Neural cell (in vitro differentiated cells): ENCODE data around the gene CYB5R3. TPM values are rescaled to one million over a fixed set of nuclear protein-coding genes. Genes with fewer than 3 reads are reported as not detected.
"Not testable (repeated sequence)": the region's sequence is repeated elsewhere in the genome, so short reads cannot be mapped to it uniquely, and the experiment has no call there.

Experiments
- H2AFZ ChIP-seq: fragments of 200-600, 300-800 bp; sonication (generic), shearing (Covaris generic); 2 replicates; pipeline ENCODE4 v1.6.0; 2014; ENCODE audit warnings: low read depth, mild to moderate bottlenecking, antibody characterized with exemption, low read length, moderate library complexity
- H3F3A ChIP-seq: fragments of 200-600 bp; shearing (Covaris generic); 2 replicates; pipeline ENCODE4 v1.6.1; 2016; ENCODE audit warnings: mild to moderate bottlenecking, moderate library complexity, mixed read lengths, antibody characterized with exemption, low read length; ENCODE audit not compliant: insufficient read depth, poor library complexity, severe bottlenecking
- H3K27ac ChIP-seq: fragments of 200-600, 300-800 bp; sonication (generic), shearing (Covaris generic); 2 replicates; pipeline ENCODE4 v1.5.1; 2014; ENCODE audit warnings: mild to moderate bottlenecking, low read length, moderate library complexity
- H3K27me3 ChIP-seq: fragments of 300-800, 200-600 bp; sonication (generic), shearing (Covaris generic); 2 replicates; pipeline ENCODE4 v1.6.0; 2014; ENCODE audit warnings: mild to moderate bottlenecking, low read depth, low read length, moderate library complexity; ENCODE audit not compliant: insufficient read depth
- H3K36me3 ChIP-seq: fragments of 300-800, 200-600 bp; sonication (generic), shearing (Covaris generic); 2 replicates; pipeline ENCODE4 v1.5.1; 2014; ENCODE audit warnings: mild to moderate bottlenecking, antibody characterized with exemption, low read length, moderate library complexity; ENCODE audit not compliant: insufficient read depth
- H3K4me2 ChIP-seq: fragments of 300-800, 200-600 bp; sonication (generic), shearing (Covaris generic); 2 replicates; pipeline ENCODE4 v1.6.0; 2014; ENCODE audit warnings: mild to moderate bottlenecking, low read length
- H3K4me3 ChIP-seq: fragments of 300-800, 200-600 bp; sonication (generic), shearing (Covaris generic); 2 replicates; pipeline ENCODE4 v1.5.1; 2014; ENCODE audit warnings: mild to moderate bottlenecking, low read length, moderate library complexity
- H3K79me2 ChIP-seq: fragments of 200-600 bp; shearing (Covaris generic); replicated peaks from 2 replicates; pipeline ENCODE4 v1.6.0; 2014; ENCODE audit warnings: mild to moderate bottlenecking, low read length, moderate library complexity; ENCODE audit not compliant: insufficient read depth
- H3K9ac ChIP-seq: fragments of 300-800, 200-600 bp; sonication (generic), shearing (Covaris generic); 2 replicates; pipeline ENCODE4 v1.6.1; 2016; ENCODE audit warnings: mild to moderate bottlenecking, low read length, mixed read lengths
- H3K9me2 ChIP-seq: fragments of 200-600 bp; shearing (Covaris generic); 2 replicates; pipeline ENCODE4 v1.6.1; 2016; ENCODE audit warnings: mild to moderate bottlenecking, low read length, mixed read lengths; ENCODE audit not compliant: insufficient read depth
- H3K9me3 ChIP-seq: fragments of 200-600, 300-800 bp; sonication (generic), shearing (Covaris generic); 2 replicates; pipeline ENCODE4 v1.6.1; 2016; ENCODE audit warnings: mild to moderate bottlenecking, mixed run types, low read length, moderate library complexity, mixed read lengths
- H4K20me1 ChIP-seq: fragments of 200-600 bp; shearing (Covaris generic); 2 replicates; pipeline ENCODE4 v1.6.1; 2016; ENCODE audit warnings: mild to moderate bottlenecking, mixed run types; ENCODE audit not compliant: insufficient read depth
- EP300 ChIP-seq: fragments of 450-650 bp; conservative IDR thresholded peaks from 2 replicates; pipeline ENCODE4 v1.6.1; 2014; ENCODE audit warnings: antibody characterized with exemption, mild to moderate bottlenecking, moderate library complexity; ENCODE audit not compliant: poor library complexity, severe bottlenecking
- EZH2 ChIP-seq: fragments of 200-600, 300-800 bp; shearing (Covaris generic), sonication (generic); IDR thresholded peaks from 2 replicates; pipeline ENCODE4 v1.6.1; 2014; ENCODE audit warnings: antibody characterized with exemption, low read length, borderline replicate concordance, mild to moderate bottlenecking; ENCODE audit not compliant: insufficient read depth, poor library complexity, severe bottlenecking
- MXI1 ChIP-seq: fragments of 450-650 bp; conservative IDR thresholded peaks from 2 replicates; pipeline ENCODE4 v1.6.1; 2014; ENCODE audit warnings: antibody characterized with exemption, mild to moderate bottlenecking; ENCODE audit not compliant: poor library complexity, severe bottlenecking
- POLR2AphosphoS5 ChIP-seq: IDR thresholded peaks from 2 replicates; pipeline ENCODE4 v1.6.1; 2012
- RAD21 ChIP-seq: fragments of 450-650 bp; conservative IDR thresholded peaks from 2 replicates; pipeline ENCODE4 v1.6.1; 2014; ENCODE audit warnings: antibody characterized with exemption, mild to moderate bottlenecking, moderate library complexity
- SMC3 ChIP-seq: fragments of 450-650 bp; conservative IDR thresholded peaks from 2 replicates; pipeline ENCODE4 v1.6.1; 2014; ENCODE audit warnings: antibody characterized with exemption, mild to moderate bottlenecking, moderate library complexity; ENCODE audit not compliant: poor library complexity
- TAF1 ChIP-seq: IDR thresholded peaks from 2 replicates; pipeline ENCODE4 v1.6.1; 2012; ENCODE audit warnings: low read depth
- polyA plus RNA-seq: library from polyadenylated mRNA; depleted of rRNA; stranded (reverse); fragments of >200 nt; gene quantifications from 2 replicates; pipeline ENCODE4 v1.2.3, GENCODE V29; 2014
- TF ChIP-seq, protein P1 (sequence below): fragments of 450-650 bp; IDR thresholded peaks from 2 replicates; pipeline ENCODE4 v1.5.1; 2014; ENCODE audit warnings: antibody characterized with exemption, mild to moderate bottlenecking, moderate library complexity; ENCODE audit not compliant: poor library complexity, severe bottlenecking
- TF ChIP-seq, protein P2 (sequence below): IDR thresholded peaks from 2 replicates; pipeline ENCODE4 v1.6.1; 2012; ENCODE audit warnings: borderline replicate concordance

Gene CYB5R3
- polyA plus RNA-seq, 1 donor from 2014 or later, result 20.2 TPM

DNA sequence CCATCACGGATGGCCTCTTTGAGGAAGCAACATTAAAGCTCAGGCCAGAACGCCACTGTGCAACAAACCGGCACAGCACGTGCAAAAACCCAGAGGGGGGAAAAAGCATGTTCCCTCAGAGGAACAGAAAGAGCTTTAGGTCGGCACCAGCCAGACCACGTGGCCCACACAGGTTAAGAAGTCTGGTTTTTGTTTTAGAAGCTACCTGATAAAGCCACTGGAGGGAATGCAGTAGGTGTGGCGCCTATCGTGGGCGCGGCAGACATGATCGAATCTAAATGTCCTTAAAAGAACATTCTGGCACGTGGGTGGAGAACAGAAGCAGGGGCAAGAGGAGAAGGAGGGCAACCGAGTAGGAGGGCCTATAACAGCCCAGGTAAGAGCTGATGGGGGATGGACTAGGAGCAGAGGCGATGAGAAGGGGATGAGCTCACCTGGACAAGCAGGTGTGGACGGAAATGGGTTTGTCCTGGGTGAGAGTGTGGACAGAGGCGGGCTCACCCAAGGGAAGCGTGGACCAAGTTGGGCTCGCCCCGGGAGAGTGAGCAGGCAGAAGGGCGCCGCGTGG is 67.9 kb downstream of the CYB5R3 start:
- H3K36me3 ChIP-seq, H2AFZ ChIP-seq, H3F3A ChIP-seq, H3K27me3 ChIP-seq, H3K9me2 ChIP-seq, H3K9me3 ChIP-seq, H3K4me2 ChIP-seq, H3K27ac ChIP-seq, H3K79me2 ChIP-seq, H4K20me1 ChIP-seq: not testable (repeated sequence)
- Histone ChIP-seq H3K9ac (peak overlapping the region; percentile 57), H3K4me3 (peak overlapping the region; percentile 71)

DNA sequence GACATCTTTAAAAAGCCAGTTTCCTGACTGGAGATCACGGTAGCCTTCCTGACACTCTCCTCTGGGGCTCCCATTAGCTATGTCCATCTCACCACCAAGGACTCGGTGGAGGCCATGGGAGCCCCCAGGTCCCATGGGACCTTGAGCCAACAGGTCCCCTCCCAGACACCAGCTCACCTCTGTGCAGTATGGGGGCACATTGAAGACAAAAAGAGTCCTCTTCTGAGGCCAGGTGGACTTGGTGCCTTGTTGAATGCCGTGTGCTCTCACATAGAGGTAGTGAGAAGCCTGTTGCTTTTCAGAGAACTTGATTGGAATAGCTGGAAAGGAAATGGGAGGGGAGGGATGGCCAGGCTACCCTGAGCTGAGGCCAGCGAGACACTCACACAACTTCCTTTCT is 69.2 kb downstream of the CYB5R3 start:
- H4K20me1 ChIP-seq, H2AFZ ChIP-seq, H3K9me2 ChIP-seq, H3K27me3 ChIP-seq, H3K36me3 ChIP-seq, H3K27ac ChIP-seq, H3K4me3 ChIP-seq, H3K9ac ChIP-seq, H3K4me2 ChIP-seq, H3K79me2 ChIP-seq, H3F3A ChIP-seq, H3K9me3 ChIP-seq: not testable (repeated sequence)

DNA sequence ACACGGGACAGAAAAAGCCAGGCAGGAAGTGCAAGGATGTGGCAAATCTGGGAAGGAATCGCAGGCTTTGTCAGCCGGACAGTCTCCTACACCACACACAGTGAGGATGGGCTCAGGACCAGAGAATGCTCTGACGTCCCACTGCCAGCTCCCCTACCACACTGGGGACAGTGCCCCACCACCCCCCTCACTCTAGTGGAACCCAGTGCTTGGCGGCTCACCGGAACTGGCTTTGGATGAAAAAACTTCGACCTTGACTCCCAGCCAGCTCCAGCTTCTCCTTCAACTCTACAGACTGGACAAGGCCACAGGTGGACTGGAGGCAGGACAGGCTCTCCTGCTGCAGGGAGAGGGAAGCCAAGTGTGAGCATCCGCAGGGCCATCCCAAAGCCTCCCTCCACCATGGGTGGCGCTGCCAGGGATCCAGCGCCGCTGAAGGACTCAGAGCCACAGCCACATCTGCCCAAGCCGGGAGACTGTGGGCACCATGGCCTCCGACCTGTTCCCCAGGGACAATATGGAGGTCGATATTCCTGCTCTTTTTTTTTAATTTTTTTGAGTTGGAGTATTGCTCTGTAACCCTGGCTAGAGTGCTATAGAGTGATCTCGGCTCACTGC is 71.5 kb downstream of the CYB5R3 start:
- Histone ChIP-seq H3K4me3 (no peak overlapping the region), H2AFZ (no peak overlapping the region), H3F3A (no peaks in the 10 kb centered on the region), H3K4me2 (no peak overlapping the region), H3K9ac (no peak overlapping the region), H3K27ac (no peak overlapping the region), H3K36me3 (no peaks in the 10 kb centered on the region), H3K79me2 (no peaks in the 10 kb centered on the region), H4K20me1 (no peaks in the 10 kb centered on the region), H3K9me3 (no peaks in the 10 kb centered on the region), H3K27me3 (no peaks in the 10 kb centered on the region), H3K9me2 (no peaks in the 10 kb centered on the region)
- TF ChIP-seq RAD21 (no peak), MXI1 (no peak), EZH2 (no peak), POLR2AphosphoS5 (no peak), SMC3 (no peak), EP300 (no peak), TAF1 (no peak)
- TF ChIP-seq, protein P1, sequence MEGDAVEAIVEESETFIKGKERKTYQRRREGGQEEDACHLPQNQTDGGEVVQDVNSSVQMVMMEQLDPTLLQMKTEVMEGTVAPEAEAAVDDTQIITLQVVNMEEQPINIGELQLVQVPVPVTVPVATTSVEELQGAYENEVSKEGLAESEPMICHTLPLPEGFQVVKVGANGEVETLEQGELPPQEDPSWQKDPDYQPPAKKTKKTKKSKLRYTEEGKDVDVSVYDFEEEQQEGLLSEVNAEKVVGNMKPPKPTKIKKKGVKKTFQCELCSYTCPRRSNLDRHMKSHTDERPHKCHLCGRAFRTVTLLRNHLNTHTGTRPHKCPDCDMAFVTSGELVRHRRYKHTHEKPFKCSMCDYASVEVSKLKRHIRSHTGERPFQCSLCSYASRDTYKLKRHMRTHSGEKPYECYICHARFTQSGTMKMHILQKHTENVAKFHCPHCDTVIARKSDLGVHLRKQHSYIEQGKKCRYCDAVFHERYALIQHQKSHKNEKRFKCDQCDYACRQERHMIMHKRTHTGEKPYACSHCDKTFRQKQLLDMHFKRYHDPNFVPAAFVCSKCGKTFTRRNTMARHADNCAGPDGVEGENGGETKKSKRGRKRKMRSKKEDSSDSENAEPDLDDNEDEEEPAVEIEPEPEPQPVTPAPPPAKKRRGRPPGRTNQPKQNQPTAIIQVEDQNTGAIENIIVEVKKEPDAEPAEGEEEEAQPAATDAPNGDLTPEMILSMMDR, result no peak
- TF ChIP-seq, protein P2, sequence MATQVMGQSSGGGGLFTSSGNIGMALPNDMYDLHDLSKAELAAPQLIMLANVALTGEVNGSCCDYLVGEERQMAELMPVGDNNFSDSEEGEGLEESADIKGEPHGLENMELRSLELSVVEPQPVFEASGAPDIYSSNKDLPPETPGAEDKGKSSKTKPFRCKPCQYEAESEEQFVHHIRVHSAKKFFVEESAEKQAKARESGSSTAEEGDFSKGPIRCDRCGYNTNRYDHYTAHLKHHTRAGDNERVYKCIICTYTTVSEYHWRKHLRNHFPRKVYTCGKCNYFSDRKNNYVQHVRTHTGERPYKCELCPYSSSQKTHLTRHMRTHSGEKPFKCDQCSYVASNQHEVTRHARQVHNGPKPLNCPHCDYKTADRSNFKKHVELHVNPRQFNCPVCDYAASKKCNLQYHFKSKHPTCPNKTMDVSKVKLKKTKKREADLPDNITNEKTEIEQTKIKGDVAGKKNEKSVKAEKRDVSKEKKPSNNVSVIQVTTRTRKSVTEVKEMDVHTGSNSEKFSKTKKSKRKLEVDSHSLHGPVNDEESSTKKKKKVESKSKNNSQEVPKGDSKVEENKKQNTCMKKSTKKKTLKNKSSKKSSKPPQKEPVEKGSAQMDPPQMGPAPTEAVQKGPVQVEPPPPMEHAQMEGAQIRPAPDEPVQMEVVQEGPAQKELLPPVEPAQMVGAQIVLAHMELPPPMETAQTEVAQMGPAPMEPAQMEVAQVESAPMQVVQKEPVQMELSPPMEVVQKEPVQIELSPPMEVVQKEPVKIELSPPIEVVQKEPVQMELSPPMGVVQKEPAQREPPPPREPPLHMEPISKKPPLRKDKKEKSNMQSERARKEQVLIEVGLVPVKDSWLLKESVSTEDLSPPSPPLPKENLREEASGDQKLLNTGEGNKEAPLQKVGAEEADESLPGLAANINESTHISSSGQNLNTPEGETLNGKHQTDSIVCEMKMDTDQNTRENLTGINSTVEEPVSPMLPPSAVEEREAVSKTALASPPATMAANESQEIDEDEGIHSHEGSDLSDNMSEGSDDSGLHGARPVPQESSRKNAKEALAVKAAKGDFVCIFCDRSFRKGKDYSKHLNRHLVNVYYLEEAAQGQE, result no peak

DNA sequence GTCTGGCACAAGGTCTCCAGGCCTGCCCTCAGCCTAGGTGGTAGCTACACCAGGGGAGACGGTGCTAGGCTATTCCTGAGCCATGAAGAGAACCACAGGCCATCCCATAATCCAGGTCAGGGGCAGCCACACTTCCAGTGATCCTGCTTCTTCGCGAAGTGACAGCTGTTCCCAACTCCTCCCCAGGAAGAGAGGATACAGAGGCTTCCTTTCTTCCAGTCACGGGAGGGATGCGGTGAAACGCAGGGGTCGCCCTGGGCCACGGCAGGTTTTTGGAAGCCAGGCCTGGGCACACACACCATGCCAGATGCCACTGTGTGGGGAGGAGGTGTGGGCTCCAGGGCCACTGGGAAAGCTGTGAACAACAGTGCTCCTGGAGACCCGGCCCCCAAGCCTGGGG is 72.1 kb downstream of the CYB5R3 start:
- not testable (repeated sequence) for H3K36me3 ChIP-seq, H3K27me3 ChIP-seq, H3F3A ChIP-seq, H3K9me2 ChIP-seq, H3K9me3 ChIP-seq, H3K4me3 ChIP-seq, H3K27ac ChIP-seq, H4K20me1 ChIP-seq, H3K4me2 ChIP-seq, H3K9ac ChIP-seq, H2AFZ ChIP-seq, H3K79me2 ChIP-seq

DNA sequence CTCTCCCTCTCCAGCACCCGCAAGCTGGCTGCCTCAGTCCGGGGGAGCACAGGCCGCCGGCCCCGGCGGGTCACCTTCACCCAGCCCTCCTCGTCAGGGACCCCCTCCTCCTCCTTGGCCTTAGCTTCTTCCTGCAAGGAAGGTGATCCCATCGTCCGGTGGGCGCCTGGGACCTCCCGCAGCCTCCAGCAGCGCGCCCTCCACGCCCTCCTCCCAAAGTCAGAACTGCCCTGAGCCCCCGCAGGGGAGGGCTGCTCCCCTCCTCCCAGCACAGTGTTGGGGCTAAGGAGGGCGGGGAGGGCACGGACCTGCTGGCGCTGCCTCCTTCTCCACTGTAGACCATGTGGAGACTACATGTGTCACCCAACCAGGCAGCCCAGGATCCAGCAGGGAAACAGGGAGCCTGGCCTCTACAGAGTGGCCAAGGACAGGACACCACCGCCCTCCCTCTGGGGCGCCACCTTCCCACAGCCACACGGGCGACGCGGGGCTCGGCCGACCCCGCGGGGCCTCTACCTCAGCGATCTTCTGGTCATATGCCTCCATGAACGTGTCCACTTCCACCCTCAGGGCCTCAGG is 73.1 kb downstream of the CYB5R3 start:
- H3F3A ChIP-seq, H3K4me3 ChIP-seq, H3K27me3 ChIP-seq, H3K27ac ChIP-seq, H2AFZ ChIP-seq, H4K20me1 ChIP-seq, H3K9me3 ChIP-seq, H3K36me3 ChIP-seq, H3K79me2 ChIP-seq, H3K9me2 ChIP-seq, H3K4me2 ChIP-seq, H3K9ac ChIP-seq: not testable (repeated sequence)
